GM18526 (cell line): ENCODE measurements around the gene BACH2.

Experiments
- POLR2A ChIP-seq: IDR thresholded peaks from 3 replicates; pipeline ENCODE4 v1.6.1; 2011; ENCODE audit not compliant: insufficient read length; ENCODE audit errors: extremely low read depth

BACH2 gene

DNA sequence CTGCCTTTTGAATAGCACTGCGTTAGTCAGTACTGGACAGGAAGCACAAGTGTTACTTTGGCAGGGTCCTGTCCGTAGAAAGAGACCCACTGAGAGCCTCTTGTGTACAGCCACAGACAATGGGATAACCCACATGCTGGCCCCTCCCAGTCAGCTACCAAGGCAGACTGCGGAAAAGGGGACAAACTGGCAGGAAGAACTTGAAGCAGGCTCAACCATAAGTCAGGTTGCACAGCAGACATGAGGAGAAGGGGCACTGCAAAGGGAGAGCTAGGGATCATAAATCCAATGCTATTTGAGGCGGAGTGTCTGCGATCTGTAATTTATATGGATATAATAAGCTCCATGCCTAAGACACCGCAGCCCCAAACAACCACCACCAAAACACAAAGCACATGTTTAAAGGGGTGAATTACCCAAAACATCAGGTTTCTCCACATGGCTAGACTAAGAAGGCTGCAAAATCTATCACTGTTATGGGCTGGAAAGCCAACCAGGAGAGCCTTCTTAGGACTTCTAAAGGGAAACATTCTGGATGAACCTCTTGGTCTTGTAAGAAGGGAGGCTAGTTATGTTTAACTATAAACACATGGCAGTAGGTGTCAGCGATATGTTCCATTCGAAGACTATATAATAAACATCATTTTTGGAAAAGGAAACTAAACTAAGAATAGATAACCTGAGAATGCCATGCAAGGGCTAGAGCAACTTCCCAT lies 141.7 kb downstream of the BACH2 start:
- no peak for TF ChIP-seq POLR2A

- TF ChIP-seq POLR2A: no peak
Observed at GRCh38 chr6:90151576-90152422, 144.8 kb downstream of the BACH2 start.

DNA sequence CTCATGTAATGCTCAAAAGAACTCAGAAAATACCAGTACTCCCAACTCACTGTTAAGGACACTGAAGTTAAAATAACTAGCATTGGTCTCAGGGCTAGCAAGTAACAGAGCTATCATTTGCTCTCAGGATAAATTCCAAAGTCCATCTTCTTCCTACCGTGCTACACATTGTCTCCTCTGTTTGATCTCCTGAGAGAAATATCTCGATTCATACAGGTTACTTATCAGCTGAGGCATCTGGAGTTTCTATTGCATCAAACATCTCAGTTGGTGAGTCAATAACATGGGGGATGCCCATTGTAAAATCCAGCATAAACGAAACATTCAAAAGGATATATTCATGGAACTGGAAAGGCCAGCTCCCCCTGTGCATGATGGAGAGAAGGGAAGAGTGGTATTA lies 147.4 kb downstream of the BACH2 start:
- no peak for TF ChIP-seq POLR2A

GRCh38 chr6:90148867-90149266 lies 147.8 kb downstream of the BACH2 start:
- no peak for TF ChIP-seq POLR2A

GRCh38 chr6:90146921-90147649 lies 149.6 kb downstream of the BACH2 start:
- no peak for TF ChIP-seq POLR2A

- no peak for TF ChIP-seq POLR2A
Observed at GRCh38 chr6:90146024-90146423, 150.6 kb downstream of the BACH2 start.

GRCh38 chr6:90144928-90145555 lies 151.6 kb downstream of the BACH2 start:
- no peak for TF ChIP-seq POLR2A

- no peak for TF ChIP-seq POLR2A
Observed at GRCh38 chr6:90144396-90144795, 152.2 kb downstream of the BACH2 start.

DNA sequence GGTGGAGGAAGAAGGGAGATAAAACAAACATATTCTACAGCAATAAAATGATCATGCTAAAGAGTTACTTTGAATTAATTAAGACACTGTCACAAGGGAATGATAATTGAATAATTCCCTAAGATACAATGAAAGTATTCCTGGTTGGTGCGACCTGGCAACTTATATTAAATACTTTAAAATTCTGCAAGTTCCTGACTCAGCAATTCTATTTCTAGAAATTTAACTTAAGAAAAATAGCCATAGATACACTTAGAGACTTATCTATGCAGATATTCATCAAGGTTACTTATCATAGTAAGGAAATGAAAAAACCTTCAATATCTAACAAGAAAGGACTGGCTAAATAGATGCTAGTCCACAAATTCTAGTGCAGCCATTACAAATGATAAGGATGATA lies 156.0 kb downstream of the BACH2 start:
- TF ChIP-seq POLR2A: no peak

DNA sequence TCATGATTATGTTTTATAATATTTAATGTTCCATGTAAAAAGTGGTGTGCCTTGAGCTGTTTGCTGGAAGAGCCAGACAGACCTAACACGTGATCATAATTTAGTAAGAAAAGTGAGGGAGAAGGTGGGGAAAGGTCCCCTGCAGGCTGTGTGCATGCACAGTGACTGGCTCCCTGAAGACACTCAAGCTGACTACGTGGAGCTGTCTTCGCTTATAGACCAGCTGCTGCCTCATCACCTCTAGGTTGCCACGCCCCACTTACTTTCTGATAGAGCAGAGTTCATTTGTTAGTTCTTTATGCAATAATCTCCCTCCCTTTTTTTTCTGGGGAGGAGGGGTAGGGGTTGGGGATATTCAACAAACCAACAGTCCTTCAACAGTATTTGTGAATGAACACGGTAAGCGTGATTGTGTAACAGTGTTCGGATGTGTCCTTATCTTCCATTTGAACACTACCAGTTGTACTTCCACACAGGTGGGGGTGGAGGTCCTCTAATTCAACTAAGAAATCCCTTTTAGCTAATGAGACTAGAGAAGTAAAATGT lies 157.3 kb downstream of the BACH2 start:
- TF ChIP-seq POLR2A: no peak

DNA sequence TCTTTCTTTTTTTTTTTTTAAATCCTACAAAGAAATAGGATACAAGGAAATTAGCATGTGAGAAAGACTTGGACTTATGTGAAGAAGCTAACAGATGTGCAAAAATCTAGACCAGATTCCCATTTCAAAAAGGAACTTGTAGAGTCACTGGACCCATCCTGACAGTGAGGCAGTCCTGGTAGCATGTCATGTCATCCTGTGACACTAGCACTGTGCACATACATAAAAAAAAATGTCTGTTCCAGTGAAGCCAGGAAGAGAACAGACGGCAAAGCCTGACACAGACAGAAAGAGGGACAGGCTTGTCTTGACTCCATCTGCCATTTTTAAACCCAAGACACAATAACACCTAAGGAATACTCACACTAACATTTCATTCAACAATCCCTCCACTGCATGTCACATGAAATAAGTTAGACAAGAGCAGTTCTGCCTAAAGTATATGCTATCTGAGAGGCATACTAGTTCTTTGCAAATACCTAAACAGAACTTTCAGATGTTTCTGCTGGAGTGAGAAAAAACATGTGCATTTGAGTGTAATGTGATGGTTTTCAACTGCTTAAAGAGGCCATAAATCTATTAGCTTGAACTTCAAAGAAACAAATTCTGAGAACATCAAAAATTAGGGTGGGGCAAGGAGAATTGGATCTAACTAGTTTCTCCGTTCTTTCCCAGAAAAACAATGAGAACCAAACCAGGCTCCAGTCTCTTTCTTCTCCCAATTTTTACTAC lies 159.6 kb downstream of the BACH2 start:
- no peak for TF ChIP-seq POLR2A

- no peak for TF ChIP-seq POLR2A
Observed at GRCh38 chr6:90136176-90136575, 160.5 kb downstream of the BACH2 start.

- TF ChIP-seq POLR2A: no peak
Observed at GRCh38 chr6:90135667-90136066, 161.0 kb downstream of the BACH2 start.

DNA sequence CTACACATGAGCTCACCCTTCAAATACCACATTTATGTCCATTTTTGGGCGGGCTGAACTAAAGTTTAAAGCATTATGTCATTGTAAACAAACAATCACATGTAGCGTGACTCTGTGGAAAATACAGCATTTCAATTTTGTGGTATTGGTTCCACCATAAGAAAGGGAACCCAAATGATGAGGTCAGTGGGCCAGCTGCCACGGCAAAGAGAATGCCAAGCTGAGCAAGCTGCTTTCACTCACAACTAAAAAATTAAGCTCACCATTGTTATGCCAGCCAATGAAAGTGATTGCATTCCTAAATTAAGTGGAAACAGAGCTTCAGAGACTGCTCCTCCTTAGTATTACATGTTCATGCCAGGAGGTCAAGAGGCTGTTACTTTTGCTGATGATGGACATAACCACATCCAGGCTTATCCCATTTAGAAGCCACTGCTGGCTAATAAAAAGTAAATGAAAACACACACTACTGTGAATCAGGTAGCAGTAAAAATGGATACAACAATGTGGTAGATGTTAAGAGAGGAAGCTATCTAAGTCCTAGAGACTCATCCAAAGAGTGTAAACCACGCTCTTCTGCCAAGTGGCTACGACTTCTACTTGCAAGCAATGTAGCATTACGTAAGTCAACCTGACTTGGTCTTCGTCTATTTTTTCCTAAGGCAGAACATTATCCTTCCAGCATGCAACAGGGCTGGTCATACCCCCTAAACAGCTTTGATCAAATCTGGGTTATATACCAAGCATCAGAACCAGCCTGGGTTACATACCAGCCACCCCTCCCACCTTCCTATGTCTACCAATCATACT lies 164.8 kb downstream of the BACH2 start:
- no peak for TF ChIP-seq POLR2A

- no peak for TF ChIP-seq POLR2A
Observed at GRCh38 chr6:90131125-90131524, 165.5 kb downstream of the BACH2 start.
